Cortex of kidney (tissue), 1 donor: ENCODE data around the gene PTPRS.

Experiments
- DNase-seq: peaks from one replicate; lab custom pipeline; 2025; lab: John Stamatoyannopoulos, UW

PTPRS gene

DNA sequence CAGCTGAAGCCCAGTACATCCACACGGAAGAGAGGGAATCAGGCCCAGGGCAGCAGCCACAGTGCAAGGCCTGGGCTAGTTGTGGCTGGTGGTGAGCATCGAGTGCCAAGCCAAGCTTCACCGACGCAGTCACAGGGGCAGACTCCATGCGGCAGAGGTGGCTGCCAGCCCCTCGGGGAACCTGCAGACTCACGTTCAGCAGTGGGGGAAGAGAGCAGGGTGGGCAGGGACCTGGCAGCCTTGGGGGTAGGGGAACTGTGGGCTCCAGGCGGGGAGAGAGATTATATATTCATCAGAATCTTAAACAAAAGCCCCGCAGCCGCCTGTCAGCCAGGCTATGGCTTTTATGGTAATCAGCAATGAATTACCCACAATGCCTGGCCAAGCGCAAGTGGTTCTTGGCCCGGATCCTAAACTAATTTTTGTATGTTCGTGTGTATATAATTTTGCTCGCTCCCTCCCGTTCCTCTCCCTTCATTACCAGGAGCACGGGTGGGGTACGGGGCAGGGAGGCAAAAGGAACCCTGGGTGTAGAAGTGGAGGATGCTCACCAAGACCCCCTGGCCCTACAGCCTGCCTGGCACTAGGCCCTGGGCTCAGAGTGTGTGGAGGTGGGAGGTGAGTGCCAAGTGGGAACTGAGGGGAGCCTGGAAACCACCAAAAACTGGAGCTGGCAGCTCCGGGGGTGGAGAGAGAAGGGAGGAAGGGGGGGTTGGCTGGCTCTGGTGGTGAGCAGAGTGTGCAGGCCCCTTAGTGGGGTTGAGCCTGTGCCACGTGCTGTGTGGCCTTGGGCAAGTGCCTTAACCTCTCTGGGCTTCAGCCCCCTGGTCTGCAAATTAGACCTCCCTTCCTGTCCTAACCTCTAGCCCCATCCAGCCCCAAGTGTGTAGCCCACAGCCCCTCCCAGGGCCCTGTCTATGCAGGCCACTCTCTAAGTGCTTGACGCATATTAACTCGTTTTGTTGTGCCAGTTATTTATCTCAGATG, 31.9 kb downstream of the PTPRS start:
- DNase-seq: no peak

DNA sequence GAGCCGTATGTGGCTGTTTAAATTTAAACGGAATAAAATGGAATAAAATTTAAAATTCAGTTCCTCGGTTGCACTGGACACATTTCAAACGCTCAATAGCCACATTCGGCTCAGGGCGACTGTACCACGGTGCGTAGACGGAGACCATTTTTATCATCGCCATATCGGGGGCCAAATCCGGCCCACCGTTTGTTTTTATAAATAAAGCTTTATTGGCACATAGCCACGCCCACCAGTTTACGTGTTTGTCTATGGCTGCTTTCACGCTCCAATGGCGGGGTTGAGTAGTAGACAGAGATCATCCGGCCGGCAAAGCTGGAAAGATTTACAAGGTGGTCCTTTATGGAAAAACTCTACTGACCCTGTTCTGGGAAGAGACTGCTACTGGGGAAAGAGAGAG, 33.0 kb downstream of the PTPRS start:
- no peak for DNase-seq

DNA sequence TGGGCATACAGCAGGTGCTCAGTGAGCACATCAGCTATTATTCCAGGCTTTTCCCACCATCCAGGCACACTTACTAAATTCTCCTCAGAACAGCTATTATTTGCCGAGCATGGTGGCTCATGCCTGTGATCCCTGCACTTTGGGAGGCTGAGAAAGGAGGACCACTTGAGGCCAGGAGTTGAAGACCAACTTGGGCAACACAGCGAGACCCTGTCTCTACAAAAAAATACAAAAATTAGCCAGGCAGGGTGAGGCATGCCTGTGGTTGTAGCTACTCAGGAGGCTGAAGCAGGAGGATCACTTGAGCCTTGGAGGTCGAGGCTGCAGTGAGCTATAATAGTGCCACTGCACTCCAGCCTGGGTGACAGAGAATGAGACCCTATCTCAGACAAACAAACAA, 35.4 kb downstream of the PTPRS start:
- DNase-seq: no peak

DNA sequence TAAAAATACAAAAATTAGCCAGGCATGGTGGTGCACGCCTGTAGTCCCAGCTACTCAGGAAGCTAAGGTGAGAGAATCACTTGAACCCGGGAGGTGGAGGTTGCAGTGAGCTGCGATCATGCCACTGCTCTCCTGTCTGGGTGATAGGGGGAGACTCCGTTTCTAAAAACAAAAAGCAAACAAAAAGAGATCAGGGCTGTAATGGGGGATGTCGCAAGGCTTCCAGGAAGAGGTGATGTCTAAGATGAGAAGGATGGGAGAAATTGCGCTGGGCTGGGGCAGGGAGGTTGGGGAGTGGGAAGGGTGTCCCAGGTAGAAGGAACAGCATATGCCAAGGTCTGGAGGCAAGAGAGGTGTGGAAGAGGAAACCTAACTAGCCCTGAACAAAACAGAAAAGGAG, 36.1 kb downstream of the PTPRS start:
- DNase-seq: no peak

DNA sequence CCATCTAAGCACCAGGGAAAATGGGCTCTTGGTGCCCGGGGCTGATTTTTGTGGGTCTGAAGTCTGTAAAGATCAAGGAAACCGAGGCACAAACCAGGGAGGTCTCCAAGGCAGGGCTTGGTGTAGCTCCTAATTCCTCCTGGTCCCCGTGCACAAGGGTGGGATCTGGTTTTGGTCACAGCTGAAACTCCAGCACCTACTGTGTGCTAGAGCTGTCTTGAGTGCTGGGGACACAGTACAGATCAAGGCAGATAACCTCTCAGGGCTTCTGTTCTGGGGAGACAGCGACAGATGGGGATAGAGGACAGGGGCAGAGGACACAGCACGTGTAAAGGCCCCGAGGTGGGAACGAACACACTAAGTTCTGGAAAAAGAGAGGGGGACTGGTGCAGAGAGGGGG, 37.4 kb downstream of the PTPRS start:
- DNase-seq: no peak

DNA sequence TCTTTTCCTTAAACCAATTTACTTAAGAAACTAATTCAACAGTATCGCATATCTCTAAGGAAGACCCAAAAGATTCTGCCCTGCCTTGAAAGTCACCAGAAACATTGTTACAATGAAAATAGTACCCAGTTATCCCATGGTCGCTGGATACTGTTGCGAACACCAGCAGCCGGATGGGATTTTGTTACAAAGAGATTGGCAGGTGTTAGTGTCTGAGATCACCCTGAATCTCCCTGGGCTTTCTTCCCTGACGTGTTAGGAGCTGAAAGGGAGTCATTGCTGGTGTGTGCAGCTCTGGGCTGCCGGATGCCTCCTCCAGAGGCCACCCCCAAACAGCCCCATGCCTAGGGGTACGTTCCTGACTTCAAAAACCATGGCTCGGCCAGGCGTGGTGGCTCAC, 38.2 kb downstream of the PTPRS start:
- DNase-seq: no peak

DNA sequence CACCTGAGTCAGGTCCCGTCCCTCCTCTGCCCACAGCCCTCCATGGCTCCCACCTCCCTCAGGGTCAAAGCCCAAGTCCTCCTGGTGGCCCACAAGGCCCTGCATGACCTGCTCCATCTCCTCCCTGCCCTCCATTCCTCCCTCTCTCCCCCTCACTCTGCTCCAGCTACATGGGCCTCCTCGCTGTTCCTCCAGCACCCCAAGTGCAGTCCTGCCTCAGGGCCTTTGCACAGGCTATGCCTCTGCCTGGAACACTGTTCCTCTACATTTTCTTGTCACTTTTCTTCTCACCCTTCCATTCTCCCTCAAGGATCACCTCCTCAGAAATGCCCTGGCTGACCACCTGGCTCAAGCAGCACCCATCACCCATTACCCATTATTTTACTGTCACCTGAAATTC, 41.5 kb downstream of the PTPRS start:
- no peak for DNase-seq

DNA sequence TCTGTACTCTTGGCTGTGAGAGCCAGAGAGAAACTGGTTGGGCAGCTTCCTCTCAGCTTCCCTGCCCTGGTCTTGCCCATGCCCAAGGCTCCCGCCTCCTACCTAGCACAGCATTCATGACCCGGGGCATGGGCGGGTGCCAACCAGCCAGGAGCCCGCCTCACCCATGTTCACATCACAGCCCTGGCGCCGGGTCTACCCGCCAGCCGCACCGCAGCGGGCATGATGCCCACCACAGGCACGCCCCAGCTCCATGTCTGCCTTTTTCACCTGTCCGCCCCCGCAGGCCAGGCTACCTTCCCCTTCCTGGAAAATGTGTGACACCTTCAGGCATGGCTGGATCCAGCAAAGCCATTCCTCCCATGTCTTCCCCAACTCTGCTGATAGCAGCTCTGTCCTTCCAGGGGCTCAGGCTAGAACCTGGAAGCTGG, 42.1 kb downstream of the PTPRS start:
- DNase-seq: no peak

DNA sequence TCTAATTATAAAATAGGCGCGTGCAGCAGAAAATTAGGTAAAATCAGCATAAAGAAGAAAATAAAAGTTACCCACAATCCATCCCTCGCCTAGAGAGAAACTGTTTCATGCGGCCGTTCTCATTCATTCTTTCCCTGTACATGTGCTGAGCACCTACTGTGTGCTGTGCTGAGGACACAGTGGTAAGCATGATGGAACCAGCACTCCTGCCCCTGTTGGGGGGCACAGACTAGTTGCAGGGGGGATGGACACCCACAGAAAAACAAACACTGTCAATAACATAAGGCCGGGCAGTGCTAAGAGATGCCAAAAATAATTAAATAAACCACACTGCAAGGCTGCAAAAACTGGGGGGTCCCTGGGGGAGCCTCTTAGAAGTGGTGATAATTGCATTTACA, 43.3 kb downstream of the PTPRS start:
- DNase-seq: no peak

DNA sequence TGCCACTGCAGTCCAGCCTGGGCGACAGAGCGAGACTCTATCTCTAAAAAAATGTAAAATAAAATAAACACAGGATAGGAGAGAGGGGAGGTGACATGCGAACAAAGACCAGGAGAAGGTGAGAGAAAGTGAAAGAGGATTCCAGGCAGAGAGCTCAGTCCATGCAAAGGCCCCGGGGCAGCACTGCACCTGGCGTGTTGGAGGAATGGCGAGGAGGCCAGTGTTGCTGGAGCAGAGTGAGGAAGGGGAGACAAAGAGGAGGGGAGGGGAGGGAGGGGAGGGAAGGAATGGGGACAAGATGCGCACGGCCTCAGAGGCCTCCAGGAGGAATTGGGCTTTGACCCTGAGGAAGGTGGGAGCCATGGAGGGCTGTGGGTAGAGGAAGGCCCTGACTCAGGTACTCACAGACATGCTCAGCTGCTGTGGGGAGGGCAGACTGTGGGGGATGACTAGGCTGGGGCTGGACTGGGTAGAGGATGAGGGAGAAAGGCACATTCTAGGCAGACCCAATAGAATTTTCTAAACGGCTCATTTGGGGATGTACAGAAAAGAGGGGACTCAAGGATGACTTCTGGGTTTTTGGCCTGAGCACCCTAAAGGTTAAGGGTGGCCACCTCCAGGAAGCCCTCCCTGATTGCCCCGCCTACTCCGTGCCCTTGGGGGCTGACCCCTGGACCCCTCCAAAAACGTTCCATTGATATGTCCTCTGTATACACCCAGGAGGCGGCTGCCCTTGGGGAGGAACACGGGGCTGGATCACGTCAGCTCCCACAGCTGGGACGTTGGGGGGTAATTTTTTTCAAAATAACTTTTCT, 43.9 kb downstream of the PTPRS start:
- no peak for DNase-seq

DNA sequence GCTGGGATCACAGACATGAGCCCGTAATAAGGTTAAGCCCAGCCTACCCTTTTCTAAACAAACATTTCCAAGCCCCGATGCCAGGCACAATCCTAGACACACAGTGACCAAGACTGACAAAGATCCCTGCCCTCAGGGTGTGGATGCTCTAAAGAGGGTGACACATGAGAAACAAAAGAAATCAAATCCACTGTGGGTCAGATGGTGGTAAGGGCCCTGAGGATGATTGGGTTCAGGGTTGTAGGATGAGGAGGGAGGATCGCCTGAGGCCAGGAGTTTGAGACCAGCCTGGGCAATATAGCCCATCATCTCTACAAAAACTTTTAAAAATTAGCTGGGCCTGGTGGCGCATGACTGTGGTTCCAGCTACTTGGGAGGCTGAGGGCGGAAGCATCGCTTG, 44.6 kb downstream of the PTPRS start:
- no peak for DNase-seq

DNA sequence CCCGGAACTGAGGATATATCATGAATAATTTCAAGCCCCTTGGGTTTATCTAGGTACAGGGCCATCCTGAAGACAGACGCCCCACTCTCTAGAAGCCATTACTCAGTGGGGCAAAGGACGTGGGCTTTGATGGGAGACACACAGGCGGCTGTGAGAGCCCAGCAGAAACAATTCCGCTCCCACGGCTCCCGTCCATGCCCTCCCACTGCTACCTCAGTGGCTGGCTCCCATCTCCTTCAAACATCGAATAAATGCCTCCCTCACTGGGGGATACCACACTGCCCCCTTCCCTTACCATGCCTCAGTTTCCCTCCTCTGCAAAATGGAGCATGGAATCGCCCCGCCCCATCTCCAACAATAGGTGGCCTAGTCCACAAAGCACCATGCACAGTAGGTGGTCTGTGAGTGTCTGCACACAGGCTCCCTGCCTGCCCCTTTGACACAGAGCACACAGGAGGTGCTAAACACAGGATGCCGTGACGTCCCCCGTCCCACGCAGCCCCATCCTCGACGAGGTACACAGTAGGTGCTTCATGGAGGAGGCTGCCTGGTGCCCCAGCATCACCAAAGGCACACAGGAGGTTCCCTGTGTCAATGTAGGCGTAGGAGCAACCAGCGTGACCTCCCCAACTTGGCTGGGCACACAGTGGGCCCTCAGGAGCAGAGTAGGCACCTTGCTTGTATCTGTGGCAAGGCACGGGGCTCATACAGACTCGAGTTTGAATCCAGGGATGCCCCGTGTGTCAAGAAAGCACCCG, 46.0 kb downstream of the PTPRS start:
- DNase-seq: no peak

DNA sequence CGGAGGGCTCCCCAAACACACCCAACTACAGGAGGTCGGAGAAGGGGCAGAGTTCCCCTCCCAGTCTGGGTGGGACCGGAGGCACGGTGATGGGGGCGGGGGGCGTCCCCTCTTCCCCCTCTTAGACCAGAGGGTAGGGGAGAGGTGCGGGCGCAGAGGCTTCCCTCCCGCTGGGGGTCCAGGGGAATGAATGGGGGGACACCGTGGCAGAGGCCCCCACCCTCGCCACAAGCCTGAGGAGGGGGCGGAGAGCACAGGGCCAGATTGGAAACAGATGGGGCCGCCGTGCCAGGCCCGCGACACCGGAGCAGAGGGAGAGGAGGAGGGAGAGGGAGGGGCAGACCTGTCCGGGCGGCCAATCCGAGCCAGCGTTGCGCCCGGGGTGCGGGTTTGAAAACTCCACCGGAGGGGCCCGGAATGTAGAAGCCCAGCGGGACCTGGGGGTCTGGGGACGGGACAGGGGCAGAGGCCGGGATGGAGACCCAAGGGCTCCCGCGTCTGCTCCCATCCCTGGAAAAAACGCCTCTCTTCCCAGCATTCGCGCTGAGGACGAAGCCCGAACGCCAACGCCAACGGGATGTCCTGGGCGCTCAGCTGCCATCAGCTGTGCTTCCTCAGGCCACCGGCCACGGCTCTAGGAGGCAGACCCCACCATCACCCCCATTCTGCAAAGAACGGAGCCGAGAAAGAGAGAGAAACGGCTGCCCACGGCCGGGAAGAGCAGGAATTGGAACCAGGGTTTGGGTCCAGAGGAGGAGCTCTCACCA, 46.8 kb downstream of the PTPRS start:
- DNase-seq: no peak

DNA sequence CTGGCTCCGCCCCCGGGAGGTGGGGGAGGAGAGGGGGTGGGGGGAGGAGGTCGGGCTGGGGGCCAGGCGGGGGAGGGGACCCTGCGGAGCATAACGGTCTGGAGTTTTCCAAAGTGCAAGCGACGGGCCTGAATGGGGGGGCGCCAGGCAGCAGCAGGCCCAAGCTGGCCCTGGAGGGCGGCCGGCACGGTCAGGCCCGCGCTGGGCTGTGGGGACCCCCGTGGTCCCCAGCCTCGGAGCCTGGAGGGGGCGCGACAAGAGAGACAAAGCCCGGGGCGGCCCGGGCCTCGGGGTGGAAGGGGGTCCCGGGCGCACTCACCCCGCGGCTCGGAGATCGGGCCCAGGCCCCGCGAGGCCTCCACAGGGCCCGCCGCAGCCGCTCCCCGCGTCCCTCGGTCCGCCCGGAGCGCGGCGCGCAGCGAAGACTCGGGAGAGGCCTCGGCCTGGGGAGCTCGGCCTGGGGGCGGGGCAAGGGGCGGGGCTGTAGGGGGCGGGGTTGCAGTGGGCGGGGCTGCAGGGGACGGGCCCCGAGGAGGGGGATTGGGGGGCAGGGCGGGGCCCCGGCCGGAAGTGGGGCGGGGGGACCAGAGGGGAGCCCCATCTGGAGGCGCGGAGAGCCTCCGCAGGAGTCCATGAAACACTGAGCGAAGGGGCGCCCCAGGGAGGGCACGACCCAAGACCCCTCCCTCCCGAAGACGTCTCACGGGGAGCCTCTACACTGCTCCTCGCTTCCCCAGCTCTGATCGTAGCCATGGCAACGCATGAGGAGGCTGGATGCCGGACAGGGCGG, 47.6 kb downstream of the PTPRS start:
- no peak for DNase-seq

DNA sequence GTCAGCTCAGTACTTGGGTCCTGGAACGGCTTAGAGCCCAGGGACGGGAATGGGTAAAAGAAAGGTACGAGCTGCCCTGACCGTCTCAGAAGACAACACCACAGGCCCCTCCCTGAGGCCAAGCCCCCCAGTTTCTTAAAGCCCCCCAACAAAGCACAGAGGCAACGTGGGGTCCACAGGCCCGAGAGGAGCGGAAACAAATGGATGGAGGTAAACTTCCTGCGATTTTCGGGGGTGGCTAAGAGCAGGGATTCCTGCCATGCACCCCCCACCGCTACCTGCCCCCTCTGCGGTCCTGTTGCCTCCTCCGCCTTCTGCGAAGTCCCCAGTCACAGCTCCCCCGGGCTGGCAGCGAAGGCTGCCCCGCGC, 48.2 kb downstream of the PTPRS start:
- no peak for DNase-seq

DNA sequence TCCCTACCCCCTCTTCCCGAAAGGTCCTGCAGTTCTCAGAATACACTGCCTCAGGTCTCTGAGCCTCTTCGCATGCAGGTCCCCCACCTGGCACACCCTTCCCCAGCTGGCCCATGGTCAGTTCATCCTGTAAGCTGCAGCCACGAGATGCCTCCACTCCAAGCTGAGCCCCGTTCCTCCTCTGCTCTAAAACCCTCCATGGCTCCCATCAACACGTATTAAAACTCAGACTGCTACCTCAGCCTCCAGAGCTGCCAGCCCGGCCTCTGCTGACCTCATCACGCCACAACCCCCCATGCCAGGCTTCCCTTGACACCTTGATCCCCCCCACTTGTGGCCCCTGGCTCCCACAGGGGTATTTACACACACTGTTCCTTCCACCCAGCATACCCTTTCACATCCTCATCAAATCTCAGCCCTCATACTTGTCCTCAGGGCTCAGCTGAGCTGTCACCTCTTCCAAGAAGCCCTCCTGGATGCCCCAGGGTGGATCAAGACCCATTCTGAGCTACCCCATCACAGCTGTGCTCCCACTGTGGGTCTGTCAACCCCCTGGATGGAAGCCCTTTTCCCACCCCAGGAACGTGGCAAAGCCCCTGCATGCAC, 48.9 kb downstream of the PTPRS start:
- DNase-seq: no peak
